Measurements from ENCODE around the gene SGCE. TPM values are rescaled to one million over a fixed set of nuclear protein-coding genes. Genes with fewer than 3 reads are reported as not detected.

SGCE gene
- total RNA-seq, 1 experiment from 2014 or later, result 17.4 TPM

Other genes starting within 250 kb of the SGCE start
- 5.8 TPM for gene CASD1, start 146.3 kb downstream of the SGCE start, total RNA-seq (2021; ENCODE audit: unreplicated experiment)

Measured in HCT116 (cell line).